ENCODE data around the gene SESN3. TPM values are rescaled to one million over a fixed set of nuclear protein-coding genes. Genes with fewer than 3 reads are reported as not detected.
"Not testable (repeated sequence)": the region's sequence is repeated elsewhere in the genome, so short reads cannot be mapped to it uniquely, and the experiment has no call there.

The SESN3 gene
- total RNA-seq, 3 donors from 2014 or later, result 6.8 to 9.3 (median 7.3) TPM

DNA sequence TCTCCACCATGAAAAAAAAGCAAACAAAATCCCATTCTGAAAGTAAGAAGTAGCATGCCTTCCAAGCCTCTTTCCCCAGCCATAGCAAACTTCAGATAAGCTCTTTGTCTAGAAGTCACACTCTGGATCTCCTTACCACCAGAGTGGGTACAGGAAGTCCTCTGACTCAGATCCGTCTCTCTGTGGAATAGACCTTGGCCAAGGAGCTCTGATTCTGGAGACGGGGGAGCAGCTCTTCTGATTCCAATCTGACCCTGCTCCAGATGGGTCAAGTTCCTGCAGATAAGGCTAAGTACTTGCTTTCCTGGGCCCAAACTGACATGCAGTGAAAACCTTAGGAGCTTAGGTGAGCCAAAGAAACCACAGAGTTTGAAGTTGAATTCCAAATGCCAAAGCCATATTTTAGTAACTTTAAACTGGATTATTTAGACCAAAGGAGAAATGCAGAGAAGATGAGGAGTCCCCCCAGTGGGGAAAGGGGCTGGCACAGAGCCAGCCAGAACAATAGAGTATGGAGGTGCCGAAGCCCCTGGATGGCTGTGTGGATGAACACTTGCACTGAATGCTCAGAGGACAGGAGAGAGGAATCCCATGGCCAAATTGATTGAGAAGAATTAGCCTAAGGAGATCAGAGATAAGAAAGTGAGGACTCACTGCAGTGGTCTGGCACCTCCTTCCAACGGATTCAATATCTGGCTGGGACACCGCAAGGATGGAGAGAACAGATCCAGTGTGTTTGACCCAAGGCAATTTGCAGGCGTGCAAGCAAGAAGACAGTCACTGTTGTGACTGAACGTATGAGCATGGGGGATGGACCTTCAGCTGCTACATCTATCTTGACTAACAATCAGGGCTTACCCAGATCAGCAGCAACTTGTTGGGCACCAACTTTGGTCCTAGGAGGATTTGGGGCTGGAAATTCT is 86.4 kb downstream of the SESN3 start:
- H3K36me3 Mint-ChIP-seq (ENCODE audit: insufficient read depth), result no peaks in the 10 kb centered on the region
- H3K4me3 Mint-ChIP-seq, result no peak overlapping the region
- no peak for ATAC-seq
- no peak for DNase-seq
- peaks cover 6% of the 10 kb centered on the region for H3K4me1 Mint-ChIP-seq (ENCODE audit: low read depth)
- peaks cover 14% of the 10 kb centered on the region for H3K27me3 Mint-ChIP-seq (ENCODE audit: low read depth)
- H3K9me3 Mint-ChIP-seq, result no peaks in the 10 kb centered on the region

DNA sequence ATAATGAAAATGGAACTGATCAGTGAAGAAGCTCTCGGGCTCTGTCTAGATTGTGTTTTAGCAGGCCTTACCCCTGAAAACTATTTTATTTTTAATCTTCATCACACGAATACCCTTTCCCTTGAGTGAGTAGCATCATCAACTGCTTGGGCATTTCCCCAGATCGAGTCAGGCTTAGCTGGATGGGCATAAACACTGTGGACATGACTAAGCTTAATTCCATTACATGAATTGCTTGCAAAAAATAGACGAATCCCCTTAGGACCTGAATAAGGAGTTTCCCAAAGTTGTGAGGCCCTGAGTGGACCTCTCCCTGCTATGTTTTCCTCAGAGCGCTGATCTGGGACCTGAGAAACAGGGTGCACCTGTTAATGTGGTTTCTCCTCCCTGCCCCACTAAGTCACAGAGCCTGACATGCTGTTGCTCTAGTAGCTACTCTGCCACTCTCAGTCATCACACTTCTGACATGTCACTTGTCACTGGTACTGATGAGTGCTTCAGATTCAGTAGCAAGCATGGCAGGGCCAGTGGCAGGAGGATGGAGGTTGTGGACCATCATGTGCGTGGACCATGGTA is 87.8 kb downstream of the SESN3 start:
- H3K9me3 Mint-ChIP-seq, result no peaks in the 10 kb centered on the region
- ATAC-seq, result no peak
- H3K27me3 Mint-ChIP-seq (ENCODE audit: low read depth), result peaks cover 14% of the 10 kb centered on the region
- DNase-seq, result no peak
- H3K4me3 Mint-ChIP-seq, result no peak overlapping the region
- peaks cover 6% of the 10 kb centered on the region for H3K4me1 Mint-ChIP-seq (ENCODE audit: low read depth)
- no peaks in the 10 kb centered on the region for H3K36me3 Mint-ChIP-seq (ENCODE audit: insufficient read depth)

DNA sequence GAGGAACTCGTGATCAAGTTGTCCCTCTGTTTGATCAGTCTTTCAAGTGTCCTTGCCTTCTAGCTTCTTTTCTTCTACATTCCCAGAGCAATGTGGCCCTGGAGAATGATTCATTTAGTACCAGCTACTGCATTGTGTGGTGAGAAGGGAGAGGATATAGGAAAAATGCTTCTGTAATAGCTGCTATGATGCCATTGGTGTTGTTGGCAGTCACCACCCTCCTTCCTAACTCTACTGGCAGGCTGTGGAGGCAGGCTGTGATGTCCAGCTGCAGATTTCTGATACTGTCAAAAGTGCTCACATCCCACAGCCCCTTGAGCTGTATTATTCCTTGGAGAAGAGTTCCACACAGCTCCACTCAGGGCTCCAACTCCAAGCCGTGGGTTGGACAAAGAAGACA is 88.6 kb downstream of the SESN3 start:
- no peaks in the 10 kb centered on the region for H3K9me3 Mint-ChIP-seq
- H3K4me1 Mint-ChIP-seq (ENCODE audit: low read depth), result peaks cover 2% of the 10 kb centered on the region
- H3K36me3 Mint-ChIP-seq (ENCODE audit: insufficient read depth), result no peaks in the 10 kb centered on the region
- H3K4me3 Mint-ChIP-seq, result no peak overlapping the region
- no peak for ATAC-seq
- DNase-seq, result no peak
- peaks cover 14% of the 10 kb centered on the region for H3K27me3 Mint-ChIP-seq (ENCODE audit: low read depth)

DNA sequence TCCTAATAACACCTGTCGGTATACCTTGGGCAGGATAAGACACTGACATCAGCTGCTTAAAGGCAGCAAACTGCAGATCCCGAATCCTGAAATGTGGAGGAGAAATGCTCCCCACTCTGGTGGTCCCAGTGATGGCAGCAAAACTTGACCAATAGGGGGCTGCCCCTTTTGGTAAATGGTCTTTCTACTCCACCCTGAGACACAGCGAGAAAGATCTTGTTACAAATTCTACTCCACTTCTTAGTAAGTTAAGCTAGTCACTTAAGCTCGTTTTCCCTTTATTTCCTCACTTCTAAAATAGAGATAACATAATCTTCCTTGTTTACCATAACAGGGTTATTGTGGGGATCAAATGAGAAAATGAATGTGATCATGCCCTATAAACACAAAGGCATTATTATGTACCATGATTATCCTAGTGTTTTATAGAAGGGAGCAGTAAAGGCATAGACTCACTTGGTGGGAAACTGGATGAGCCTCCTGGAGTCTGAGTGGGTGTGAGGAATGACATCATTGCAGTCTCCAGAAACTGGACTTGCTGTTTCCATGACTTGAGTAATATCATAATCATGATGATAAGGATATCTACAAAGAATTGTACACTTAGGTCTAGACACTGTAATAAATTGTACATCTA is 90.5 kb downstream of the SESN3 start:
- Mint-ChIP-seq H3K27me3 (ENCODE audit: low read depth) (peaks cover 14% of the 10 kb centered on the region), H3K4me1 (ENCODE audit: low read depth) (peaks cover 2% of the 10 kb centered on the region), H3K9me3 (no peaks in the 10 kb centered on the region), H3K4me3 (no peak overlapping the region), H3K36me3 (ENCODE audit: insufficient read depth) (no peaks in the 10 kb centered on the region)
- ATAC-seq (no peak), DNase-seq (no peak)

DNA sequence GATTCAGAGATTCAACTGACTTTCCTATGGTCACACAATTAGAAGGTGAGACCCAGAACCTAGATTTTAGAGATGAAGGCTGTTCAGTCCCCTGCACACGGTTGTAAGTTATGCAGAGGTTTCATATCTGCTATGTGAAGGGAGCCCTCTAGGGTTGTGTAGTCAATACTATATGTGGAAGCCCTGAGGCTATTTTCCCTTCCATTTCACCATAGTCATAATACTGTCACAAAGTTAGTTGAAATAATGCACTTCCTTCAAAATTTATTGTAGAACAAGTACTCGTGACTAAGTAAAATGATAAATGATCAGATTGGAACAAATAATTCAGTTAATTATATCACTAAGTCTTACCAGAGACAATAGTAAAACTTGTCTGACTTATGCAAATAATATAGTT is 92.6 kb downstream of the SESN3 start:
- no peak for DNase-seq
- Mint-ChIP-seq H3K4me3 (no peak overlapping the region), H3K4me1 (ENCODE audit: low read depth) (peaks cover 2% of the 10 kb centered on the region), H3K9me3 (no peaks in the 10 kb centered on the region), H3K36me3 (ENCODE audit: insufficient read depth) (peaks cover 2% of the 10 kb centered on the region), H3K27me3 (ENCODE audit: low read depth) (peaks cover 3% of the 10 kb centered on the region)
- ATAC-seq, result no peak

DNA sequence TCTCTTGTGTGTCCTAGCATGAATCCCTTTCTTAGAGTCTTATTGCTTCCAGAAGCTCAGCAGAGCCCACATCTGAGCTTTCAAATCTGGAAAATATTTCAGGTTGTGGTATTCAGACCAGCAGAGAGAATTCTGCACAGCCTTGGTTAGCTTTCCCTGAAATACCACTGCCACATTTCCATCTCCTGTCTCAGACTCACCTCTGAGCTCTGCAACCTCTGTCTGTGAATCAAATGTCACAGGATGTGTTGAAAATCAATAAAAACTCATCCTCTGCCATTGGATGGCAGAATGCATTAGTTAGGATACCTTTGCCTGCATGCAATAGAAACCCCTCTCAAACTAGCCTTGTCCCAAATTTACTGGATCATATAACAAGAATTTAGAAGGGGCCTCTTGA is 93.7 kb downstream of the SESN3 start:
- DNase-seq, result no peak
- Mint-ChIP-seq H3K9me3 (no peaks in the 10 kb centered on the region), H3K36me3 (ENCODE audit: insufficient read depth) (peaks cover 4% of the 10 kb centered on the region), H3K4me3 (no peak overlapping the region), H3K27me3 (ENCODE audit: low read depth) (peaks cover 2% of the 10 kb centered on the region), H3K4me1 (ENCODE audit: low read depth) (no peaks in the 10 kb centered on the region)
- ATAC-seq, result no peak

DNA sequence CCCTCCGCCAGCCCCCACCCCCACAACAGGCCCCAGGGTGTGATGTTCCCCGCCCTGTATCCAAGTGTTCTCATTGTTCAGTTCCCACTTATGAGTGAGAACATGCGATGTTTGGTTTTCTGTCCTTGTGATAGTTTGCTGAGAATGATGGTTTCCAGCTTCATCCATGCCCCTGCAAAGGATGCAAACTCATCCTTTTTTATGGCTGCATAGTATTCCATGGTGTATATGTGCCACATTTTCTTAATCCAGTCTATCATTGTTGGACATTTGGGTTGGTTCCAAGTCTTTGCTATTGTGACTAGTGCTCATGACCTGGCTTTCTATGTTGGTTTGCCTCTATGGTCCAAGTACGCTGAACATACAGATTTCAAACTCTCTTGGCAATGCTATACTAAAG is 94.3 kb downstream of the SESN3 start:
- H3K27me3 Mint-ChIP-seq (ENCODE audit: low read depth); H3K9me3 Mint-ChIP-seq; H3K36me3 Mint-ChIP-seq (ENCODE audit: insufficient read depth); DNase-seq; ATAC-seq; H3K4me1 Mint-ChIP-seq (ENCODE audit: low read depth); H3K4me3 Mint-ChIP-seq: not testable (repeated sequence)

DNA sequence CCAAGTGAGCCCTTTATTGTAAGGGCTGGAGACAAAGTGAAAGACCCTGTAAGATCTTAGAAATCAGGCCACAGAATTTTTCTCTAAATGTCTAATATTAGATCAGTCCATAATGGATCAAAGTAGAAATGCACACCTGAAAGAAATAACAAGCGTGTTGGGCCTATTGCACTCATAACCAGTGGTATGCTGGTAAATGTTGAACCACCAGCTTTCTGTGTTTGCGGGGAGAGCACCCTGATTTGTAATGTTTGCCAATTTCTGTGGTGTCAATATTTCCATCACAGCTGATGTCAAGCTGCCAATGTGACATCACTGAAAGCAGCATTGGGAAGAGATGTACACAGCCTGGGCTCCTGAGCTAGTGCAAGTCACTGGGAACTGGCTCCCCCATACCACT is 95.1 kb downstream of the SESN3 start:
- ATAC-seq, result no peak
- H3K9me3 Mint-ChIP-seq, result no peaks in the 10 kb centered on the region

DNA sequence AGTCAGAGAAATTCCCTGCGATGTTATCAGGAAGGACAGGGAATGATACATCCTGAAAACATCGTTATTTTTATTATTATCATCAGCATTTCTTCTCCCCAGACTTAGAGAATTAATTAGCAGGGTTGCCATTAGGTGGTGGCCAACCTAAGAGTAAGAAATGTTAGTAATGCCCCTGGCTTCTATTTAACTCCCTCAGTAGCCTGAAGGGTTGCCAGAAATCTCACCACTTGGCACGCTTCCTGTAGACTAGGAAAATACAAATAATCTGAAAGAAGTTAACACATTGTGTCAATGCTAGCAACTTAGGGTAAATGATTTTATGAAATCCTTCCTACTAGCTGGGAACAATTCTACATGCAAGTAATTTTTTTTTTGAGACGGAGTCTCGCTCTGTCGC is 95.8 kb downstream of the SESN3 start:
- Mint-ChIP-seq H3K9me3 (no peaks in the 10 kb centered on the region), H3K4me1 (ENCODE audit: low read depth) (no peaks in the 10 kb centered on the region), H3K4me3 (no peak overlapping the region), H3K36me3 (ENCODE audit: insufficient read depth) (peaks cover 16% of the 10 kb centered on the region), H3K27me3 (ENCODE audit: low read depth) (no peaks in the 10 kb centered on the region)
- DNase-seq (no peak), ATAC-seq (no peak)

More for the DNA sequence above, 95.1 kb downstream of the SESN3 start:
- no peak for DNase-seq
- no peaks in the 10 kb centered on the region for H3K27me3 Mint-ChIP-seq (ENCODE audit: low read depth)
- H3K4me1 Mint-ChIP-seq (ENCODE audit: low read depth), result no peaks in the 10 kb centered on the region
- no peak overlapping the region for H3K4me3 Mint-ChIP-seq
- peaks cover 11% of the 10 kb centered on the region for H3K36me3 Mint-ChIP-seq (ENCODE audit: insufficient read depth)

DNA sequence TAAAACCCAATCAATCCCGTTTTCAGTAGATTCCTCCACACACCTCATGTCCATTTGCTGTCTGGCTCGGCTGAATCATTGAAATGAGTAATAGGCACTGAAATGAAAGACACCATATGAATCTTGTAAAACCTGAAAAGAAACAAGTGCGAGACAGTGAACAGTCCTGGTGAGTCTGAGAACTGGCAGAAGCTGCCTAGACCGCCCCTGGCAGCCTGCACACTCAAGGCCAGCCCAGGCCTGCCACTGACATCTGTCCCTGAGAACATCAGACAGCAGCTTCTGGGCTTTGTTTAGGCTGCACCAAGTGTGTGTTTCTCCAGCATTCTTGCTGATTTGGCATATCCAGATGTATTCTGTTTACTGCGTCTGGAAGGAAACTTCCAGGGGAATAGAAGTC is 96.5 kb downstream of the SESN3 start:
- no peak for DNase-seq
- no peaks in the 10 kb centered on the region for H3K27me3 Mint-ChIP-seq (ENCODE audit: low read depth)
- no peaks in the 10 kb centered on the region for H3K9me3 Mint-ChIP-seq
- peaks cover 21% of the 10 kb centered on the region for H3K36me3 Mint-ChIP-seq (ENCODE audit: insufficient read depth)
- ATAC-seq, result no peak
- H3K4me1 Mint-ChIP-seq (ENCODE audit: low read depth), result no peaks in the 10 kb centered on the region
- H3K4me3 Mint-ChIP-seq, result no peak overlapping the region

DNA sequence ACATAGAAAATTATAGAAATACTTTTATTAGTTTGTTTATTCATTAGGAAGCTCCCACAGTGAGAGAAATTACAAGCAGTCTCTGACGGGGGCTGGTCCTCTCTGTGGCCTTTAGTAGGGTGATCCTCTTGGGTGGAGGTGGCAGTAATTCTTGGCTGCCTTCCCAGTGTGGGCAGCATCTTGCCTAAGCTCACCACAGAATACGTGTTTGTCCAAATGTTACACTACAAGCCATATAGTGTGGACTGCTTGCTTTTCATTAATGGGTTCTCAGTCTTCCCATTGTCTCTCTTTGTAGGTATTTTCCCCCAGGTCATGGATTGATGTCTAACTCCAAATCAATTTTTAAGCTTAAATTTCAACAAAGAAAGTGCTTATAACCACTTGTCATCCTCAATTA is 98.0 kb downstream of the SESN3 start:
- ATAC-seq (no peak), DNase-seq (no peak)
- H3K4me3 Mint-ChIP-seq, result no peak overlapping the region
- peaks cover 34% of the 10 kb centered on the region for H3K36me3 Mint-ChIP-seq (ENCODE audit: insufficient read depth)
- no peaks in the 10 kb centered on the region for H3K4me1 Mint-ChIP-seq (ENCODE audit: low read depth)
- H3K9me3 Mint-ChIP-seq, result no peaks in the 10 kb centered on the region
- H3K27me3 Mint-ChIP-seq (ENCODE audit: low read depth), result no peaks in the 10 kb centered on the region

DNA sequence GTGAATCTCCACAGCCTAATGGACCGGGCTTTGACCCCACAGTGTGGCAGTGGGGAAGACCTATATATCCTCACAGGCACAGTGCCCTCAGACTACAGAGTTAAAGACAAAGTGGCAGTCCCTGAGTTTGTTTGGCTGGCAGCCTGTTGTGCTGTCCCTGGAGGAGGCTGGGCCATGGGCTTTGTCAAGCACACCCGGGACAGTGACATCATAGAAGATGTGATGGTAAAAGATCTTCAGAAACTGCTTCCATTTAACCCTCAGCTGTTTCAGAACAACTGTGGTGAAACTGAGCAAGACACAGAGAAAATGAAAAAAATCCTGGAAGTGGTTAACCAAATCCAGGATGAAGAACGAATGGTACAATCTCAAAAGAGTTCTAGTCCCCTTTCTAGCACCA is 102.4 kb downstream of the SESN3 start:
- H3K36me3 Mint-ChIP-seq (ENCODE audit: insufficient read depth), result peaks cover 36% of the 10 kb centered on the region
- no peaks in the 10 kb centered on the region for H3K27me3 Mint-ChIP-seq (ENCODE audit: low read depth)
- no peaks in the 10 kb centered on the region for H3K9me3 Mint-ChIP-seq
- ATAC-seq (no peak), DNase-seq (no peak)
- H3K4me3 Mint-ChIP-seq, result no peak overlapping the region
- no peaks in the 10 kb centered on the region for H3K4me1 Mint-ChIP-seq (ENCODE audit: low read depth)

DNA sequence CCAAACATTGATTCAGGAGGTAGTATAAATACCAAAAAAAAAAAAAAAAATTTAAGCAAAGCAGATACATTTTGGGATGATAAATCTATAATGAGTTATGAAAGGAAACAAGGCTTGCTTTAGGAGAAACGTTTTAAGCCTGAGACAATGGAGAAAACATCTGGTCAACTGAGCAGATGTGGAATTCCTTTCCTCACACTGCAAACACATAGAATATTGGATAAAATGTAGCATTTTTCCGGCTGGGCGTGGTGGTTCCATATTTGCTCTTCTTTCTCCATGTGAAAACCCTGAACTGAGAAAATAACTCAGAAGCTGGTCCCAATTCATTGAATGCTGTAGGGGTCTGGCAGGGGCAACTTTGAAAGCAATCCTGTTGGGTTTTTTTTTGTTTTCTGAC is 107.4 kb downstream of the SESN3 start:
- no peaks in the 10 kb centered on the region for H3K4me1 Mint-ChIP-seq (ENCODE audit: low read depth)
- no peaks in the 10 kb centered on the region for H3K9me3 Mint-ChIP-seq
- ATAC-seq (no peak), DNase-seq (no peak)
- H3K36me3 Mint-ChIP-seq (ENCODE audit: insufficient read depth), result peaks cover 11% of the 10 kb centered on the region
- H3K4me3 Mint-ChIP-seq, result no peak overlapping the region
- H3K27me3 Mint-ChIP-seq (ENCODE audit: low read depth), result no peaks in the 10 kb centered on the region

DNA sequence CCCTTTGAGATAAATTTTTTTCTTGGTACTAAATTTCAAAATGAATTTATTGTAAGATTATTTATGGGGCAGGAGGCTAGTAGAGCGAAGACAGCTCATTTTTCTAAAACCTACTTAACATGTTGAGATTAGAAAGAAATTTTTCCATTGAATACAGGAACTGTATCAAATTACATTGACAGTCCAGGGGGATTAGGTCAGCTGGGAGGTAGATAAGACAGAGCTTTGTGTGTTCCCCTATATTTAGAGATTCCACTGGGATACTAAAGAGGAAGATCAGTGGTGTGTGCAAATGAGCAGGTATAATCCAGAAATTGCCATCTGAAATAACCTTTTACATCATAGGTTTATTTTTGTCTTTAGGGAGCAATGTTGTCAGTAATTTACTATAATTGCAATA is 109.3 kb downstream of the SESN3 start:
- Mint-ChIP-seq H3K4me3 (no peak overlapping the region), H3K4me1 (ENCODE audit: low read depth) (peaks cover 4% of the 10 kb centered on the region), H3K9me3 (peaks cover 8% of the 10 kb centered on the region), H3K36me3 (ENCODE audit: insufficient read depth) (peaks cover 7% of the 10 kb centered on the region), H3K27me3 (ENCODE audit: low read depth) (no peaks in the 10 kb centered on the region)
- ATAC-seq (no peak), DNase-seq (no peak)

Data from activated T-cell treated with anti-CD3 and anti-CD28 coated beads, Interleukin-2, amount 50 U/mL, for 4 hours (primary cell).